Psoas muscle (tissue), 8 donors: ENCODE results near the gene PDCD1. TPM values are rescaled to one million over a fixed set of nuclear protein-coding genes. Genes with fewer than 3 reads are reported as not detected.
A peak's percentile ranks its signal among the peaks of the same experiment; 100 is the strongest.

Source experiments
- ATAC-seq, 4 donors: fragments of 200-7000 bp; cut with Tn5 transposase; one replicate each; pipeline ENCODE4 v1.9.1; 2020; ENCODE audit warnings: moderate library complexity in 3 of 4, mild to moderate bottlenecking in 2 of 4
- DNase-seq, 2 donors: peaks; one replicate each; pipeline ENCODE4 v3.0.0-alpha.2; 2020
- H3K27ac ChIP-seq: fragments of 200-600 bp; one replicate; pipeline ENCODE4 v1.8.0; 2022
- H3K27me3 ChIP-seq, 3 donors: fragments of 200-600 bp in 1 of 3; one replicate each; pipeline versions ENCODE4 v1.6.1 to v1.8.0; 2013 to 2022; ENCODE audit warnings: low read length in 2 of 3, mild to moderate bottlenecking in 2 of 3, moderate library complexity in 1 of 3; ENCODE audit not compliant: insufficient read depth in 3 of 3
- H3K36me3 ChIP-seq, 2 donors: fragments of 200-600 bp in 1 of 2; one replicate each; pipeline versions ENCODE4 v1.6.1 to v1.8.0; 2013 to 2022; ENCODE audit warnings: low read depth in 1 of 2, mild to moderate bottlenecking in 1 of 2, moderate library complexity in 1 of 2; ENCODE audit not compliant: insufficient read depth in 1 of 2
- H3K4me1 ChIP-seq: fragments of 200-600 bp; one replicate; pipeline ENCODE4 v1.8.0; 2022
- H3K4me3 ChIP-seq: fragments of 200-600 bp; one replicate; pipeline ENCODE4 v1.8.0; 2022; ENCODE audit warnings: mild to moderate bottlenecking
- H3K9me3 ChIP-seq: fragments of 200-600 bp; one replicate; pipeline ENCODE4 v1.8.0; 2022
- CTCF ChIP-seq: fragments of 200-600 bp; IDR thresholded peaks from one replicate; pipeline ENCODE4 v1.8.0; 2022; ENCODE audit warnings: antibody characterized with exemption
- WGBS, 3 donors: extraction: QIAGEN DNeasy Blood & Tissue Kit; methylation state at CpG; one replicate each; pipeline versions ENCODE4 v1.1.6 to v1.1.7; 2013; 5-methylcytosine and 5-hydroxymethylcytosine counted together
- intact Hi-C, 2 donors: fragments of 100-400 bp; cut with DNase I; formaldehyde crosslinking; loops; one replicate each; pipeline versions ENCODE4 v1.11.0 to v1.14.2; 2022
- polyA plus RNA-seq, 3 donors: library from polyadenylated mRNA; stranded (reverse); fragments of 200-250 nt; gene quantifications; one replicate each; pipeline ENCODE4 v1.2.3, GENCODE V29; 2013
- total RNA-seq, 4 donors: library from RNA; stranded (reverse); fragmentation: NEBNext Ultra II Directional in 2 of 4; extraction: Animal tissue kit (Norgen Biotek cat#: 25700) in 2 of 4; gene quantifications; one replicate each; pipeline versions ENCODE4 v1.2.1 to v1.2.4, GENCODE V29; 2021 to 2023
- donor health status: healthy with polysubstance abuse.
- donor health status: DM: no; HTN: no; CAD: no; lungs with moderate emphysema.
- donor health status: Bipolar disorder and iron deficiency.
- donor health status: healthy.
- donor health status: DM: yes; HTN: yes; CAD: no.
- donor health status: DM: no; HTN: no; CAD: no.
- donor health status: DM: no; HTN: no; CAD: no.
- donor health status: DM: yes; HTN: yes; CAD: no.

PDCD1 gene
- total and polyA plus RNA-seq, 7 donors, result 0.03 to 0.30 (median 0.06) TPM; not detected in 2

GRCh38 chr2:241859436-241860183, 916 bp upstream of the PDCD1 start:
- H3K9me3 ChIP-seq, result no peaks in the 10 kb centered on the region
- 17 to 24% (median 19%) methylated on average over 28 to 30 of the region's 30 CpGs for WGBS, 3 donors
- TF ChIP-seq CTCF, result no peak
- DNase-seq (peak; percentile 58 to 74), ATAC-seq (peak; percentile 60 to 87 (median 80))
- peaks cover 14% of the 10 kb centered on the region for H3K4me1 ChIP-seq
- intact Hi-C loops, result no loop called here
- H3K27me3 ChIP-seq, result peaks cover 0 to 44% (median 9%) of the 10 kb centered on the region in 3 donors
- no peaks in the 10 kb centered on the region for H3K36me3 ChIP-seq
- H3K4me3 ChIP-seq, result peak overlapping the region; percentile 52
- peak overlapping the region; percentile 70 for H3K27ac ChIP-seq

GRCh38 chr2:241859017-241859435, 332 bp upstream of the PDCD1 start:
- no peak for DNase-seq
- Histone ChIP-seq H3K4me3 (no peak overlapping the region), H3K27ac (peak overlapping the region; percentile 70), H3K4me1 (peaks cover 14% of the 10 kb centered on the region), H3K36me3 (no peaks in the 10 kb centered on the region), H3K27me3 (peaks cover 0 to 38% (median 4%) of the 10 kb centered on the region in 3 donors), H3K9me3 (no peaks in the 10 kb centered on the region)
- WGBS, 3 donors, result 31 to 42% (median 42%) methylated on average over 6 to 9 of the region's 9 CpGs
- ATAC-seq, result peak in 3 of 4 donors; percentile 2 to 9 (median 3)
- TF ChIP-seq CTCF, result no peak
- intact Hi-C loops, result no loop called here

- H3K27ac ChIP-seq, result no peak overlapping the region
- peaks cover 0 to 24% (median 1%) of the 10 kb centered on the region in 3 donors for H3K27me3 ChIP-seq
- TF ChIP-seq CTCF, result no peak
- H3K36me3 ChIP-seq, result no peaks in the 10 kb centered on the region
- ATAC-seq (no peak), DNase-seq (peak in 1 of 2 donors; percentile 41)
- intact Hi-C loops, result no loop called here
- no peak overlapping the region for H3K4me3 ChIP-seq
- H3K4me1 ChIP-seq, result peaks cover 14% of the 10 kb centered on the region
- no peaks in the 10 kb centered on the region for H3K9me3 ChIP-seq
- WGBS, 3 donors, result 85 to 90% (median 86%) methylated on average over 18 of the region's 18 CpGs
Observed at GRCh38 chr2:241857572-241858121, 1.0 kb downstream of the PDCD1 start.

- Histone ChIP-seq H3K27me3 (peaks cover 0 to 18% (median 1%) of the 10 kb centered on the region in 3 donors), H3K4me3 (no peak overlapping the region), H3K36me3 (no peaks in the 10 kb centered on the region), H3K27ac (no peak overlapping the region), H3K9me3 (no peaks in the 10 kb centered on the region), H3K4me1 (peaks cover 14% of the 10 kb centered on the region)
- intact Hi-C loops, result no loop called here
- DNase-seq, result peak in 1 of 2 donors; percentile 13
- no peak for TF ChIP-seq CTCF
- ATAC-seq, result no peak
- 87 to 89% (median 88%) methylated on average over 14 to 27 of the region's 28 CpGs for WGBS, 3 donors
Observed at GRCh38 chr2:241857041-241857541, 1.6 kb downstream of the PDCD1 start.
